Neural cell (in vitro differentiated cells): Measurements from ENCODE around the gene VPREB3. TPM values are rescaled to one million over a fixed set of nuclear protein-coding genes. Genes with fewer than 3 reads are reported as not detected.

Experiments
- H2AFZ ChIP-seq: fragments of 200-600, 300-800 bp; sonication (generic), shearing (Covaris generic); 2 replicates; pipeline ENCODE4 v1.6.0; 2014; ENCODE audit warnings: low read depth, mild to moderate bottlenecking, antibody characterized with exemption, low read length, moderate library complexity
- H3F3A ChIP-seq: fragments of 200-600 bp; shearing (Covaris generic); 2 replicates; pipeline ENCODE4 v1.6.1; 2016; ENCODE audit warnings: mild to moderate bottlenecking, moderate library complexity, mixed read lengths, antibody characterized with exemption, low read length; ENCODE audit not compliant: insufficient read depth, poor library complexity, severe bottlenecking
- H3K27ac ChIP-seq: fragments of 200-600, 300-800 bp; sonication (generic), shearing (Covaris generic); 2 replicates; pipeline ENCODE4 v1.5.1; 2014; ENCODE audit warnings: mild to moderate bottlenecking, low read length, moderate library complexity
- H3K27me3 ChIP-seq: fragments of 300-800, 200-600 bp; sonication (generic), shearing (Covaris generic); 2 replicates; pipeline ENCODE4 v1.6.0; 2014; ENCODE audit warnings: mild to moderate bottlenecking, low read depth, low read length, moderate library complexity; ENCODE audit not compliant: insufficient read depth
- H3K36me3 ChIP-seq: fragments of 300-800, 200-600 bp; sonication (generic), shearing (Covaris generic); 2 replicates; pipeline ENCODE4 v1.5.1; 2014; ENCODE audit warnings: mild to moderate bottlenecking, antibody characterized with exemption, low read length, moderate library complexity; ENCODE audit not compliant: insufficient read depth
- H3K4me2 ChIP-seq: fragments of 300-800, 200-600 bp; sonication (generic), shearing (Covaris generic); 2 replicates; pipeline ENCODE4 v1.6.0; 2014; ENCODE audit warnings: mild to moderate bottlenecking, low read length
- H3K4me3 ChIP-seq: fragments of 300-800, 200-600 bp; sonication (generic), shearing (Covaris generic); 2 replicates; pipeline ENCODE4 v1.5.1; 2014; ENCODE audit warnings: mild to moderate bottlenecking, low read length, moderate library complexity
- H3K79me2 ChIP-seq: fragments of 200-600 bp; shearing (Covaris generic); replicated peaks from 2 replicates; pipeline ENCODE4 v1.6.0; 2014; ENCODE audit warnings: mild to moderate bottlenecking, low read length, moderate library complexity; ENCODE audit not compliant: insufficient read depth
- H3K9ac ChIP-seq: fragments of 300-800, 200-600 bp; sonication (generic), shearing (Covaris generic); 2 replicates; pipeline ENCODE4 v1.6.1; 2016; ENCODE audit warnings: mild to moderate bottlenecking, low read length, mixed read lengths
- H3K9me2 ChIP-seq: fragments of 200-600 bp; shearing (Covaris generic); 2 replicates; pipeline ENCODE4 v1.6.1; 2016; ENCODE audit warnings: mild to moderate bottlenecking, low read length, mixed read lengths; ENCODE audit not compliant: insufficient read depth
- H3K9me3 ChIP-seq: fragments of 200-600, 300-800 bp; sonication (generic), shearing (Covaris generic); 2 replicates; pipeline ENCODE4 v1.6.1; 2016; ENCODE audit warnings: mild to moderate bottlenecking, mixed run types, low read length, moderate library complexity, mixed read lengths
- H4K20me1 ChIP-seq: fragments of 200-600 bp; shearing (Covaris generic); 2 replicates; pipeline ENCODE4 v1.6.1; 2016; ENCODE audit warnings: mild to moderate bottlenecking, mixed run types; ENCODE audit not compliant: insufficient read depth
- EP300 ChIP-seq: fragments of 450-650 bp; conservative IDR thresholded peaks from 2 replicates; pipeline ENCODE4 v1.6.1; 2014; ENCODE audit warnings: antibody characterized with exemption, mild to moderate bottlenecking, moderate library complexity; ENCODE audit not compliant: poor library complexity, severe bottlenecking
- EZH2 ChIP-seq: fragments of 200-600, 300-800 bp; shearing (Covaris generic), sonication (generic); IDR thresholded peaks from 2 replicates; pipeline ENCODE4 v1.6.1; 2014; ENCODE audit warnings: antibody characterized with exemption, low read length, borderline replicate concordance, mild to moderate bottlenecking; ENCODE audit not compliant: insufficient read depth, poor library complexity, severe bottlenecking
- MXI1 ChIP-seq: fragments of 450-650 bp; conservative IDR thresholded peaks from 2 replicates; pipeline ENCODE4 v1.6.1; 2014; ENCODE audit warnings: antibody characterized with exemption, mild to moderate bottlenecking; ENCODE audit not compliant: poor library complexity, severe bottlenecking
- POLR2AphosphoS5 ChIP-seq: IDR thresholded peaks from 2 replicates; pipeline ENCODE4 v1.6.1; 2012
- RAD21 ChIP-seq: fragments of 450-650 bp; conservative IDR thresholded peaks from 2 replicates; pipeline ENCODE4 v1.6.1; 2014; ENCODE audit warnings: antibody characterized with exemption, mild to moderate bottlenecking, moderate library complexity
- SMC3 ChIP-seq: fragments of 450-650 bp; conservative IDR thresholded peaks from 2 replicates; pipeline ENCODE4 v1.6.1; 2014; ENCODE audit warnings: antibody characterized with exemption, mild to moderate bottlenecking, moderate library complexity; ENCODE audit not compliant: poor library complexity
- TAF1 ChIP-seq: IDR thresholded peaks from 2 replicates; pipeline ENCODE4 v1.6.1; 2012; ENCODE audit warnings: low read depth
- polyA plus RNA-seq: library from polyadenylated mRNA; depleted of rRNA; stranded (reverse); fragments of >200 nt; gene quantifications from 2 replicates; pipeline ENCODE4 v1.2.3, GENCODE V29; 2014
- TF ChIP-seq, protein P1 (sequence below): fragments of 450-650 bp; IDR thresholded peaks from 2 replicates; pipeline ENCODE4 v1.5.1; 2014; ENCODE audit warnings: antibody characterized with exemption, mild to moderate bottlenecking, moderate library complexity; ENCODE audit not compliant: poor library complexity, severe bottlenecking
- TF ChIP-seq, protein P2 (sequence below): IDR thresholded peaks from 2 replicates; pipeline ENCODE4 v1.6.1; 2012; ENCODE audit warnings: borderline replicate concordance

VPREB3 gene
- polyA plus RNA-seq, 1 donor from 2014 or later, result not detected

DNA sequence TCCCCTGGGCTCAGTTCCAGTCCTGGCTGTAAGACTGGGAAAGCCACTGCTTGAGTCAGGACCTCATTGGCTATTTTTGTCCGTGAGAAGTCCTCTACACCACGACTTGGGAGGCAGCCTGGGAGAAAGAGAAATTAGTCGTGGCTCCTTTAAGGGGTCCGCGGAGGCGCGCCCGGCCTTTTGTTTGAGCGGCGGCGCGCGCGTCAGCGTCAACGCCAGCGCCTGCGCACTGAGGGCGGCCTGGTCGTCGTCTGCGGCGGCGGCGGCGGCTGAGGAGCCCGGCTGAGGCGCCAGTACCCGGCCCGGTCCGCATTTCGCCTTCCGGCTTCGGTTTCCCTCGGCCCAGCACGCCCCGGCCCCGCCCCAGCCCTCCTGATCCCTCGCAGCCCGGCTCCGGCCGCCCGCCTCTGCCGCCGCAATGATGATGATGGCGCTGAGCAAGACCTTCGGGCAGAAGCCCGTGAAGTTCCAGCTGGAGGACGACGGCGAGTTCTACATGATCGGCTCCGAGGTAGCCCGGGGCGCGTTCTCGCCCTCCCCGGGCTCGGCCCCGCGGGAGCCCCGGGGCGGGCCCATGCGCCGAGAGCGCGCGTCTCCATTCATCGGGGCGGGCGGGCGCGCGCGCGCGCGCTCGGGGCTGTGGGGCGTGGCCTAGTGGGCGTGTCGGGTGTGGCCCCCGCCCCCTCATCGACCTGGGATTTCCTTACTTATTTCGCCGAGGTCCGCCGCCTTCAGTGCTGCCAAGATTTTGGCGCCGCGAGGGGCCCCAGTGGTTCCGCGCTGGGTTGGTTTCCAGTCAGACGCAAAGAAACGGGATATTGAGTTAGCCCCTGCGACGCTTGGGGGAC lies 32.8 kb upstream of the VPREB3 start, which contains the start of gene SMARCB1:
Gene SMARCB1, plus strand, starts transcription at position 215 of the 848 bp plus-strand sequence. Its CDS starts 204 bp downstream, at position 419.
- Histone ChIP-seq H3K4me3 (peak within 1 kb of the TSS; percentile 83), H4K20me1 (peaks cover 3% of the 10 kb centered on the region), H3K79me2 (peaks cover 46% of the 10 kb centered on the region), H3K9ac (peak within 1 kb of the TSS; percentile 100), H3K27me3 (no peaks in the 10 kb centered on the region), H3K4me2 (peak within 1 kb of the TSS; percentile 81), H2AFZ (peak within 1 kb of the TSS; percentile 92), H3K27ac (peak within 1 kb of the TSS; percentile 99), H3F3A (no peaks in the 10 kb centered on the region), H3K9me3 (no peaks in the 10 kb centered on the region), H3K9me2 (no peaks in the 10 kb centered on the region), H3K36me3 (no peaks in the 10 kb centered on the region)
- TF ChIP-seq, protein P1, sequence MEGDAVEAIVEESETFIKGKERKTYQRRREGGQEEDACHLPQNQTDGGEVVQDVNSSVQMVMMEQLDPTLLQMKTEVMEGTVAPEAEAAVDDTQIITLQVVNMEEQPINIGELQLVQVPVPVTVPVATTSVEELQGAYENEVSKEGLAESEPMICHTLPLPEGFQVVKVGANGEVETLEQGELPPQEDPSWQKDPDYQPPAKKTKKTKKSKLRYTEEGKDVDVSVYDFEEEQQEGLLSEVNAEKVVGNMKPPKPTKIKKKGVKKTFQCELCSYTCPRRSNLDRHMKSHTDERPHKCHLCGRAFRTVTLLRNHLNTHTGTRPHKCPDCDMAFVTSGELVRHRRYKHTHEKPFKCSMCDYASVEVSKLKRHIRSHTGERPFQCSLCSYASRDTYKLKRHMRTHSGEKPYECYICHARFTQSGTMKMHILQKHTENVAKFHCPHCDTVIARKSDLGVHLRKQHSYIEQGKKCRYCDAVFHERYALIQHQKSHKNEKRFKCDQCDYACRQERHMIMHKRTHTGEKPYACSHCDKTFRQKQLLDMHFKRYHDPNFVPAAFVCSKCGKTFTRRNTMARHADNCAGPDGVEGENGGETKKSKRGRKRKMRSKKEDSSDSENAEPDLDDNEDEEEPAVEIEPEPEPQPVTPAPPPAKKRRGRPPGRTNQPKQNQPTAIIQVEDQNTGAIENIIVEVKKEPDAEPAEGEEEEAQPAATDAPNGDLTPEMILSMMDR, result no peak
- TF ChIP-seq EZH2 (no peak), MXI1 (no peak), TAF1 (peak; percentile 33), RAD21 (peak; percentile 45), EP300 (peak; percentile 59), POLR2AphosphoS5 (peak; percentile 95), SMC3 (peak; percentile 46)
- TF ChIP-seq, protein P2, sequence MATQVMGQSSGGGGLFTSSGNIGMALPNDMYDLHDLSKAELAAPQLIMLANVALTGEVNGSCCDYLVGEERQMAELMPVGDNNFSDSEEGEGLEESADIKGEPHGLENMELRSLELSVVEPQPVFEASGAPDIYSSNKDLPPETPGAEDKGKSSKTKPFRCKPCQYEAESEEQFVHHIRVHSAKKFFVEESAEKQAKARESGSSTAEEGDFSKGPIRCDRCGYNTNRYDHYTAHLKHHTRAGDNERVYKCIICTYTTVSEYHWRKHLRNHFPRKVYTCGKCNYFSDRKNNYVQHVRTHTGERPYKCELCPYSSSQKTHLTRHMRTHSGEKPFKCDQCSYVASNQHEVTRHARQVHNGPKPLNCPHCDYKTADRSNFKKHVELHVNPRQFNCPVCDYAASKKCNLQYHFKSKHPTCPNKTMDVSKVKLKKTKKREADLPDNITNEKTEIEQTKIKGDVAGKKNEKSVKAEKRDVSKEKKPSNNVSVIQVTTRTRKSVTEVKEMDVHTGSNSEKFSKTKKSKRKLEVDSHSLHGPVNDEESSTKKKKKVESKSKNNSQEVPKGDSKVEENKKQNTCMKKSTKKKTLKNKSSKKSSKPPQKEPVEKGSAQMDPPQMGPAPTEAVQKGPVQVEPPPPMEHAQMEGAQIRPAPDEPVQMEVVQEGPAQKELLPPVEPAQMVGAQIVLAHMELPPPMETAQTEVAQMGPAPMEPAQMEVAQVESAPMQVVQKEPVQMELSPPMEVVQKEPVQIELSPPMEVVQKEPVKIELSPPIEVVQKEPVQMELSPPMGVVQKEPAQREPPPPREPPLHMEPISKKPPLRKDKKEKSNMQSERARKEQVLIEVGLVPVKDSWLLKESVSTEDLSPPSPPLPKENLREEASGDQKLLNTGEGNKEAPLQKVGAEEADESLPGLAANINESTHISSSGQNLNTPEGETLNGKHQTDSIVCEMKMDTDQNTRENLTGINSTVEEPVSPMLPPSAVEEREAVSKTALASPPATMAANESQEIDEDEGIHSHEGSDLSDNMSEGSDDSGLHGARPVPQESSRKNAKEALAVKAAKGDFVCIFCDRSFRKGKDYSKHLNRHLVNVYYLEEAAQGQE, result peak; percentile 72

DNA sequence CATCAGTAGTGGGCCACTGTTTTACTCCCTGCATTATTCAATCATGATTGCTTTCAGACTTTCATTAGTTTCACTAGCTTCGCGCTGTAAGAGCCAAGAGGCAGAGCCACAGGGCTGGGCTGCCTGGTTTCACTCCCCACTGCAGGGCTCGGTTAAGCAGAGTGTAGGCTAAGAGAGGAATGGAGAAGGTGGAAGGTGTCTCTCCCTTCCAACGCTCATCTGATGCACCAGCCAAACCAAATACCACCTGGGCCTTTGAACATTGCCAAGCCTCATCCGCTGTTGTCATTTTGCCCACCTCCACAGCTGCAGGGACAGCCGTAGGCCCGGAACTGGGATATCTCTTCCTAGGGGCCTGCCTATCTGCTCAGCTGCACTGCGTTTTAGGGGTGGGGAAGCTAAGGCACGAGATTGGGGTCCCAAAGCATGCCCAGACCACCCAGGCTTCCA lies 32.1 kb upstream of the VPREB3 start:
- Histone ChIP-seq H3K4me2 (peak overlapping the region; percentile 81), H3K4me3 (peak overlapping the region; percentile 83), H3K36me3 (no peaks in the 10 kb centered on the region), H4K20me1 (no peaks in the 10 kb centered on the region), H3K27me3 (no peaks in the 10 kb centered on the region), H3K9me3 (no peaks in the 10 kb centered on the region), H3K27ac (peak overlapping the region; percentile 99), H3K79me2 (peaks cover 39% of the 10 kb centered on the region), H3K9ac (peak overlapping the region; percentile 100), H2AFZ (peak overlapping the region; percentile 92), H3F3A (no peaks in the 10 kb centered on the region), H3K9me2 (no peaks in the 10 kb centered on the region)
- no peak for TF ChIP-seq TAF1
